CD4-positive, alpha-beta memory T cell (primary cell): ENCODE measurements around the gene TPP2. TPM values are rescaled to one million over a fixed set of nuclear protein-coding genes. Genes with fewer than 3 reads are reported as not detected.

Experiments
- CTCF ChIA-PET: fragments of 350-600 bp; sonication (Branson Sonifier 250); formaldehyde crosslinking; loops from one replicate; lab custom pipeline; 2021; ENCODE audit warnings: inconsistent platforms; ENCODE audit not compliant: partially characterized antibody; lab: Charles Lee
- POLR2A ChIA-PET: fragments of 350-600 bp; sonication (Branson Sonifier 250); formaldehyde crosslinking; loops from one replicate; lab custom pipeline; 2021; ENCODE audit not compliant: partially characterized antibody; lab: Charles Lee
- DNase-seq, 5 donors: peaks; one replicate each; pipeline versions ENCODE4 v3.0.0 to v3.0.0-alpha.2; 2020 to 2022; ENCODE audit warnings: mixed read lengths in 1 of 5
- H3K27ac ChIP-seq: one replicate; pipeline ENCODE4 v1.7.0; 2013; ENCODE audit warnings: low read depth, low read length
- H3K27me3 ChIP-seq: 2 replicates; pipeline ENCODE4 v1.7.0; 2013; ENCODE audit warnings: mild to moderate bottlenecking, low read length, moderate library complexity; ENCODE audit not compliant: insufficient read depth
- H3K36me3 ChIP-seq: 2 replicates; pipeline ENCODE4 v1.7.0; 2013; ENCODE audit warnings: mild to moderate bottlenecking, low read length, moderate library complexity; ENCODE audit not compliant: insufficient read depth
- H3K4me1 ChIP-seq: 2 replicates; pipeline ENCODE4 v1.7.0; 2013; ENCODE audit warnings: mild to moderate bottlenecking, low read length, moderate library complexity; ENCODE audit not compliant: insufficient read depth
- H3K4me3 ChIP-seq, 2 donors: one replicate each; pipeline ENCODE4 v1.7.0; 2013; ENCODE audit warnings: low read length in 2 of 2, mild to moderate bottlenecking in 1 of 2
- H3K9me3 ChIP-seq, 2 donors: one replicate each; pipeline ENCODE4 v1.7.0; 2013; ENCODE audit warnings: low read length in 2 of 2, control low read depth in 1 of 2; ENCODE audit not compliant: control insufficient read depth in 1 of 2
- H3K27ac Mint-ChIP-seq, 7 donors: one replicate each; pipeline ENCODE4 v1.8.0; 2020 to 2021; ENCODE audit warnings: mixed read lengths in 7 of 7, mild to moderate bottlenecking in 6 of 7, inconsistent platforms in 3 of 7, moderate library complexity in 3 of 7
- H3K27me3 Mint-ChIP-seq, 2 donors: one replicate each; pipeline ENCODE4 v1.8.0; 2020 to 2021; ENCODE audit warnings: mixed read lengths in 2 of 2
- H3K36me3 Mint-ChIP-seq, 2 donors: one replicate each; pipeline ENCODE4 v1.8.0; 2020 to 2021; ENCODE audit warnings: mixed read lengths in 2 of 2, inconsistent platforms in 1 of 2, mild to moderate bottlenecking in 1 of 2
- H3K4me1 Mint-ChIP-seq, 4 donors: one replicate each; pipeline ENCODE4 v1.8.0; 2020 to 2021; ENCODE audit warnings: mixed read lengths in 4 of 4, mild to moderate bottlenecking in 1 of 4
- H3K4me3 Mint-ChIP-seq, 8 donors: one replicate each; pipeline ENCODE4 v1.8.0; 2020 to 2021; ENCODE audit warnings: mixed read lengths in 8 of 8, mild to moderate bottlenecking in 7 of 8, moderate library complexity in 6 of 8, inconsistent platforms in 3 of 8
- H3K9me3 Mint-ChIP-seq, 8 donors: one replicate each; pipeline ENCODE4 v1.8.0; 2020 to 2021; ENCODE audit warnings: mixed read lengths in 8 of 8, mild to moderate bottlenecking in 5 of 8, inconsistent platforms in 3 of 8, moderate library complexity in 1 of 8
- intact Hi-C: fragments of 100-400 bp; cut with micrococcal nuclease; formaldehyde crosslinking; loops from one replicate; pipeline ENCODE4 v1.15.1; 2023
- polyA plus RNA-seq, 2 donors: library from polyadenylated mRNA; unstranded; fragments of 300-500 nt; fragmentation: Illumina TruSeq; gene quantifications; one replicate each; pipeline ENCODE4 v1.2.3, GENCODE V29; 2021
- total RNA-seq, 2 experiments: library from RNA; stranded (reverse); gene quantifications; one replicate each; pipeline ENCODE4 v1.2.3, GENCODE V29; 2021

Gene TPP2
- total and polyA plus RNA-seq, 4 experiments from 2014 or later: 42.8 to 117 (median 87.2) TPM

- ChIA-PET POLR2A (no interaction called here), CTCF (no interaction called here)
Observed at GRCh38 chr13:102682727-102683126, 85.9 kb downstream of the TPP2 start.

GRCh38 chr13:102683637-102684036 lies 86.9 kb downstream of the TPP2 start:
- Histone ChIP-seq H3K27ac (no peak overlapping the region), H3K36me3 (no peaks in the 10 kb centered on the region), H3K4me3 (no peak overlapping the region), H3K27me3 (no peaks in the 10 kb centered on the region), H3K9me3 (no peaks in the 10 kb centered on the region), H3K4me1 (peaks cover 26% of the 10 kb centered on the region)
- ChIA-PET POLR2A (no interaction called here), CTCF (no interaction called here)
- peaks cover 7 to 9% of the 10 kb centered on the region in 2 donors for H3K36me3 Mint-ChIP-seq
- H3K9me3 Mint-ChIP-seq: no peaks in the 10 kb centered on the region
- no peaks in the 10 kb centered on the region for H3K27me3 Mint-ChIP-seq
- H3K4me3 Mint-ChIP-seq: no peak overlapping the region
- intact Hi-C loops: no loop called here
- DNase-seq: no peak
- H3K4me1 Mint-ChIP-seq: peaks cover 21 to 28% (median 26%) of the 10 kb centered on the region in 4 donors
- no peak overlapping the region for H3K27ac Mint-ChIP-seq

More at GRCh38 chr13:102682727-102683126, 85.9 kb downstream of the TPP2 start:
- no peak for DNase-seq
- Mint-ChIP-seq H3K27ac (peak overlapping the region in 1 of 7 donors; percentile 36), H3K4me1 (peaks cover 21 to 27% (median 25%) of the 10 kb centered on the region in 4 donors), H3K4me3 (no peak overlapping the region), H3K36me3 (peaks cover 9 to 12% of the 10 kb centered on the region in 2 donors), H3K27me3 (no peaks in the 10 kb centered on the region), H3K9me3 (no peaks in the 10 kb centered on the region)
- H3K4me3 ChIP-seq: no peak overlapping the region
- no peak overlapping the region for H3K27ac ChIP-seq
- intact Hi-C loops: no loop called here
- no peaks in the 10 kb centered on the region for H3K27me3 ChIP-seq
- H3K36me3 ChIP-seq: no peaks in the 10 kb centered on the region
- peaks cover 26% of the 10 kb centered on the region for H3K4me1 ChIP-seq
- no peaks in the 10 kb centered on the region for H3K9me3 ChIP-seq

- intact Hi-C loops: no loop called here
- POLR2A ChIA-PET: no interaction called here
Observed at GRCh38 chr13:102686024-102686423, 89.2 kb downstream of the TPP2 start.

GRCh38 chr13:102687520-102687919 lies 90.7 kb downstream of the TPP2 start:
- ChIA-PET CTCF (no interaction called here), POLR2A (no interaction called here)
- H3K36me3 ChIP-seq: no peaks in the 10 kb centered on the region
- H3K4me1 Mint-ChIP-seq: peaks cover 10 to 17% (median 15%) of the 10 kb centered on the region in 4 donors
- H3K4me1 ChIP-seq: peaks cover 12% of the 10 kb centered on the region
- no peak overlapping the region for H3K27ac ChIP-seq
- no peak for DNase-seq
- peaks cover 3 to 5% of the 10 kb centered on the region in 2 donors for H3K27me3 Mint-ChIP-seq
- intact Hi-C loops: no loop called here
- no peak overlapping the region for H3K27ac Mint-ChIP-seq
- peaks cover 4% of the 10 kb centered on the region for H3K27me3 ChIP-seq
- H3K36me3 Mint-ChIP-seq: no peaks in the 10 kb centered on the region
- H3K9me3 ChIP-seq: no peaks in the 10 kb centered on the region
- H3K4me3 ChIP-seq: no peak overlapping the region
- H3K4me3 Mint-ChIP-seq: no peak overlapping the region
- no peaks in the 10 kb centered on the region for H3K9me3 Mint-ChIP-seq

More at GRCh38 chr13:102686024-102686423, 89.2 kb downstream of the TPP2 start:
- peaks cover 14 to 22% (median 20%) of the 10 kb centered on the region in 4 donors for H3K4me1 Mint-ChIP-seq
- Histone ChIP-seq H3K9me3 (no peaks in the 10 kb centered on the region), H3K27me3 (no peaks in the 10 kb centered on the region), H3K36me3 (no peaks in the 10 kb centered on the region), H3K27ac (no peak overlapping the region), H3K4me1 (peaks cover 16% of the 10 kb centered on the region), H3K4me3 (no peak overlapping the region)
- DNase-seq: peak in 1 of 5 donors; percentile 14
- H3K36me3 Mint-ChIP-seq: no peaks in the 10 kb centered on the region
- peak overlapping the region in 1 of 8 donors; percentile 31 for H3K4me3 Mint-ChIP-seq
- peaks cover 2 to 4% of the 10 kb centered on the region in 2 donors for H3K27me3 Mint-ChIP-seq
- CTCF ChIA-PET: no interaction called here
- H3K9me3 Mint-ChIP-seq: no peaks in the 10 kb centered on the region
- peak overlapping the region in 3 of 7 donors; percentile 2 to 24 (median 13) for H3K27ac Mint-ChIP-seq

- no peaks in the 10 kb centered on the region for H3K36me3 Mint-ChIP-seq
- peaks cover 8 to 10% of the 10 kb centered on the region in 2 donors for H3K27me3 Mint-ChIP-seq
- no peak for DNase-seq
- Histone ChIP-seq H3K27ac (no peak overlapping the region), H3K27me3 (peaks cover 4% of the 10 kb centered on the region), H3K4me1 (peaks cover 12% of the 10 kb centered on the region), H3K36me3 (no peaks in the 10 kb centered on the region), H3K4me3 (no peak overlapping the region), H3K9me3 (no peaks in the 10 kb centered on the region)
- H3K4me3 Mint-ChIP-seq: no peak overlapping the region
- H3K27ac Mint-ChIP-seq: peak overlapping the region in 1 of 7 donors; percentile 46
- CTCF ChIA-PET: no interaction called here
- H3K9me3 Mint-ChIP-seq: no peaks in the 10 kb centered on the region
- POLR2A ChIA-PET: interaction anchor here (1.1 kb wide), 1 partner anchor 9 kb away, joined by 4 read pairs; no protein-coding TSS in a partner anchor
- H3K4me1 Mint-ChIP-seq: peaks cover 10 to 17% (median 14%) of the 10 kb centered on the region in 4 donors
- intact Hi-C loops: no loop called here
Observed at GRCh38 chr13:102688306-102688973, 91.7 kb downstream of the TPP2 start.

GRCh38 chr13:102690883-102691282 lies 94.1 kb downstream of the TPP2 start:
- Mint-ChIP-seq H3K9me3 (no peaks in the 10 kb centered on the region), H3K36me3 (no peaks in the 10 kb centered on the region), H3K27me3 (peaks cover 18 to 19% of the 10 kb centered on the region in 2 donors), H3K4me3 (no peak overlapping the region), H3K4me1 (peaks cover 8 to 15% (median 13%) of the 10 kb centered on the region in 4 donors), H3K27ac (no peak overlapping the region)
- DNase-seq: no peak
- Histone ChIP-seq H3K4me1 (peaks cover 12% of the 10 kb centered on the region), H3K36me3 (no peaks in the 10 kb centered on the region), H3K27ac (no peak overlapping the region), H3K9me3 (no peaks in the 10 kb centered on the region), H3K27me3 (peaks cover 4% of the 10 kb centered on the region), H3K4me3 (no peak overlapping the region)
- CTCF ChIA-PET: interaction anchor here (0.9 kb wide), 1 partner anchor 34 kb away, joined by 3 read pairs; no protein-coding TSS in a partner anchor
- POLR2A ChIA-PET: no interaction called here
- intact Hi-C loops: no loop called here

- Histone ChIP-seq H3K36me3 (no peaks in the 10 kb centered on the region), H3K9me3 (no peaks in the 10 kb centered on the region), H3K4me1 (no peaks in the 10 kb centered on the region), H3K27me3 (peaks cover 4% of the 10 kb centered on the region), H3K27ac (no peak overlapping the region), H3K4me3 (no peak overlapping the region)
- no peak overlapping the region for H3K4me3 Mint-ChIP-seq
- H3K36me3 Mint-ChIP-seq: no peaks in the 10 kb centered on the region
- no peak for DNase-seq
- peaks cover 0 to 1% (median 0%) of the 10 kb centered on the region in 8 donors for H3K9me3 Mint-ChIP-seq
- H3K4me1 Mint-ChIP-seq: peaks cover 0 to 3% (median 1%) of the 10 kb centered on the region in 4 donors
- peaks cover 23 to 26% of the 10 kb centered on the region in 2 donors for H3K27me3 Mint-ChIP-seq
- intact Hi-C loops: no loop called here
- POLR2A ChIA-PET: no interaction called here
- no peak overlapping the region for H3K27ac Mint-ChIP-seq
- CTCF ChIA-PET: no interaction called here
Observed at GRCh38 chr13:102692491-102692826, 95.7 kb downstream of the TPP2 start.
